ENCODE data around the gene RPTOR. TPM values are rescaled to one million over a fixed set of nuclear protein-coding genes. Genes with fewer than 3 reads are reported as not detected.

The RPTOR gene
- total RNA-seq, 4 donors from 2014 or later: 18.7 to 35.4 (median 21.0) TPM

DNA sequence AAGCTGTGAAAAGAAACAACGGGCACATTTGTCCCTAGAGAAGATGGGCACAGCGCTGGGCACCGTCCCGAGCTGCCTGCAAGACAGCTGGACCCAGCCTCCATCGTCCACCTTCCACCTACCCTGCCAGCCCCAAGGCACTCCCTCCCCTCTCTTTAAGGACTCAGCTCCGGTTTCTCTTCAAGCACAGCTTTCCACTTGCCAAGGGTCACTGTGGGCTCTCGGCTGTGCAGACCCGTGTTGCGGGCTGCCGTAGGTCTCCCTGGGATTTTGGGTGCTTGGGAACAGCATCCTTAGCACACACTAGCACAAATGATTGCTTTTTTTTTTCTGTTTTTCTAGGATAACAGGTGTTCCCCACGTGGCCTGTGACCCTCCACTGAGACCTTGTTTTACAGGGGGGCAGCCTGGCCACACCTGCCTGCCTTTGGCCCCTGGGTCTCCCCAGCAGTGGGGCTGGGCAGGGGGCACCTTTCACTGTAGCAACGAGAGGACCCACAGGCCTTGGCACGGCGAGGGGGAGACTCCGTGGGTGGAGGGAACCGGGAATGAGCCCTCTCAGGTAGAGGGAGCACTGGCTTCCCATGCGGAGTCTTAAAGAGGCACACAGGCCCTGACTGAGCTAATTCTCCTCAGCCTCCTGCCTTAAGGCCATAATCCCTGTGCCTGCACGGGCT is 448.4 kb downstream of the RPTOR start:
- TF ChIP-seq, protein P1, sequence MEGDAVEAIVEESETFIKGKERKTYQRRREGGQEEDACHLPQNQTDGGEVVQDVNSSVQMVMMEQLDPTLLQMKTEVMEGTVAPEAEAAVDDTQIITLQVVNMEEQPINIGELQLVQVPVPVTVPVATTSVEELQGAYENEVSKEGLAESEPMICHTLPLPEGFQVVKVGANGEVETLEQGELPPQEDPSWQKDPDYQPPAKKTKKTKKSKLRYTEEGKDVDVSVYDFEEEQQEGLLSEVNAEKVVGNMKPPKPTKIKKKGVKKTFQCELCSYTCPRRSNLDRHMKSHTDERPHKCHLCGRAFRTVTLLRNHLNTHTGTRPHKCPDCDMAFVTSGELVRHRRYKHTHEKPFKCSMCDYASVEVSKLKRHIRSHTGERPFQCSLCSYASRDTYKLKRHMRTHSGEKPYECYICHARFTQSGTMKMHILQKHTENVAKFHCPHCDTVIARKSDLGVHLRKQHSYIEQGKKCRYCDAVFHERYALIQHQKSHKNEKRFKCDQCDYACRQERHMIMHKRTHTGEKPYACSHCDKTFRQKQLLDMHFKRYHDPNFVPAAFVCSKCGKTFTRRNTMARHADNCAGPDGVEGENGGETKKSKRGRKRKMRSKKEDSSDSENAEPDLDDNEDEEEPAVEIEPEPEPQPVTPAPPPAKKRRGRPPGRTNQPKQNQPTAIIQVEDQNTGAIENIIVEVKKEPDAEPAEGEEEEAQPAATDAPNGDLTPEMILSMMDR (IDR thresholded peaks at IDR 0.05; ENCODE audit: low read depth): no peak

DNA sequence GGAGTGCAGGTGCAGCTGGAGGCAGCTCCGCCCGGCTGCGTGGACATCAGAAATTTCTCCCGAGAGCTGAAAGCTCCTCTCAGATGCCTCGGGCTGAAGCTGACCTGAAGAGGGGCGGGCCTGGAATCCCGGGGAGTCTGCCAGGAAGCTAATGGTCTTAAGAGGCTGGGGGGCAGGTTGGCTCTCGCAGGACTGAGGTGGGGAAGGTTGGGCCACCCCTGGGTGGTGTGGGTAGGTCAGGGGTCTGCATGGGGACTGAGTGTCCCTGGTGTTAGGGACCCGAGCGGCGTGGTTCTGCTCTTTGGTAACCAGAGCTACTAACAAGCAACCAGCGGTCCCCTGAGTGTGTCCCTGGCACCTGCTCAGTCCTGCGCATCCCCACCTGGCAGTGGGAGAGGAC is 450.5 kb downstream of the RPTOR start:
- TF ChIP-seq, protein P1 (IDR thresholded peaks at IDR 0.05; ENCODE audit: low read depth): no peak

DNA sequence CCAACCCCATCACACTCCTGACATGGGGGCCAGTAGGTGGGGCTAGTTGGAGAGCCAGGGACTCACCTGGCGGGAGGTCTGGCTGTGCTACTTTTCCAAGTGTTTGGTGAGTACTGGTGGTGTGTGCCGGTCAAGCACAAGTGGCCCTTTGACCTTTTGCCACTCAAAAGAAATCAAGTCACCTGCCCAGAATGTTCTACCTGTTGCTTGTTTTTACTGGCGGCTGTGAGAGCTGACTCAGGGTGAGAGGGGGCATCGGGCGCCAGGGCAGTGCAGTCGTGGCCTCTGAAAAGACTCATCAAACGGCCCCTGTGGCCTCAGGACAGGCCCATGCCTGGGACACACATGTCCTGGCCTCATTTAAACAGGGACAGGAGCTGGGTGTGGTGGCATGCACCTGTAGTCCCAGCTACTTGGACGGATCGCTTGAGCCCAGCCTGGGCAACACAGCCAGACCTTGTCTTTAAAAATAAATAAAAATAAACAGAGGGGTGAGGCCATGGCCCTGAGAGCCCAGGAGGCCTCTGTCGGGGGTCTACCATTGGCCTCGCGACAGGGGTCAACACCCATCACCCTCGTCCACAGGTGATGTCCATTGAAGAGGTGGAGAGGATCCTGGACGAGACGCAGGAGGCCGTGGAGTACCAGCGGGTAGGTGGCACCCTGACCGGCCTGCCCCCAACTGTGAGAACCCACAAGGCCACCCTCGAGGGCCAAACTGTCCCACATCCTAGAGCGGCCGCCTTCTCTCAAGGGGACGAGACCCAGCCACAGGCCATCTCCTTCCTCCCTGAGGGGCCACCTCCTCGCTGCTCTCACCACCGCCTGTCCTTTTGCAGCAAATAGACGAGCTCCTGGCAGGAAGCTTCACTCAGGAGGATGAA is 452.0 kb downstream of the RPTOR start:
- TF ChIP-seq, protein P1 (IDR thresholded peaks at IDR 0.05; ENCODE audit: low read depth): no peak

DNA sequence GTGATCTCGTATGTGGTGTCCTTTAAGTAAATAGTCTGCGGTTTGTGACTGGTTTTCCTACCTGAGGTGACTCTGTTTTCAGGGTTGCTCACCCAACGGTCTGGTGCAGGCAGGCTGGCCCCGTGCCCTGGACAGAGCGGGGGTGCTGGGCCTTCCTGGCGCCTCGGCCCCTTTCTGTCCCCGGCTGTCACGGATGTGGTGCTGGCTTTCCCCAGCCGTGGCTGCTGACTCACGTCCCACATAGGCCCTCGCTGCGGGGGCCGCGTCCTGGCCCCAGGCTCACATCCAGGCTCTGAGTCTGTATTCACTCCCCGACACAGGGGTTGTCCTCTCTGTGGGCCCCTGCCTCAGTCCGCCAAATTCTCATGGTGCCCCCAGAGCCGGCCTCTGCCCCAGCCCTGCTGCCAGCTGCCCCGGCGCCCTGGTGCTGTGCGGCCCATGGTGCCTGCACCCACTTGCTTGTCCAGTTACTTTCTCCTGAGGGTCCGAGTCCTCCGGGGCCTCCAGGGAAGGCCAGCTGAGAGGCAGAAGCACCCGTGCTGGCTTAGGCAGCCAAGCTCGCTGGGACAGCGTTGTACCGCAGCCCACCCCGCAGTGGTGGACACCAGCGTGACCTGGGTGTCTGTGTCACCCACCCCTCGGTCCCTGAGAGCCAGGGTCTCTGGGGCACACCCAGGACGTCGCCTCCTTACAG is 452.9 kb downstream of the RPTOR start:
- TF ChIP-seq, protein P1 (IDR thresholded peaks at IDR 0.05; ENCODE audit: low read depth): no peak

DNA sequence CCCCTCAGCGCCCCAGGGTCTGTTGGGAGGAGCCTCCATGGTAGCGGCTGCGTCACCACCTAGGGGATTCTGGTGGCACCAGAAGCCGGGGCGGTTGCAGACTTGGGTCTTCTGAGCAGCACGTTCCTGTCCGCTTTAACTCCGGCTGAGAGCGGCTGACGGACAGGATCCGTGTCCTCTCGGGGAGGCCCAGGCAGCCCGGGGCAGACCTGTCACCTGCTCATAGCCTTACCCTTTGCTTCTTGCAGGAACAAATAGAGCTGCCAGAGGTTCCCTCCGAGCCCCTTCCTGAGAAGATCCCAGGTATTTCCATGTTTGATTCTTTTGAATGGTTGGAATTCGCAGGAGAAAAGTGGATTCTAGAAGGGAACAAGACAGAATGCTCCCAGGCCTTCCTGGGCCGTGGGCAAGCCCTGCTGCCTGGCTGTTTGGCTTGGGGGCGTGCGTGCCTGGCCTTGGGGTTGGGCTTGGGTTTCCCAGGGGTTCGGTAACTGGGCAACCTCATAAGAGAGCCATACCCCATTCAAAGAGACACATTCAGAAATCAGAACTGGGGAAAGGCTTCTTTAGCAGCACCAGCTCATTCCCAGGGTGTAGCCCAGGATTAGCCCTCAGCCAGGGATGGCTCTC is 453.6 kb downstream of the RPTOR start:
- TF ChIP-seq, protein P1 (IDR thresholded peaks at IDR 0.05; ENCODE audit: low read depth): no peak

DNA sequence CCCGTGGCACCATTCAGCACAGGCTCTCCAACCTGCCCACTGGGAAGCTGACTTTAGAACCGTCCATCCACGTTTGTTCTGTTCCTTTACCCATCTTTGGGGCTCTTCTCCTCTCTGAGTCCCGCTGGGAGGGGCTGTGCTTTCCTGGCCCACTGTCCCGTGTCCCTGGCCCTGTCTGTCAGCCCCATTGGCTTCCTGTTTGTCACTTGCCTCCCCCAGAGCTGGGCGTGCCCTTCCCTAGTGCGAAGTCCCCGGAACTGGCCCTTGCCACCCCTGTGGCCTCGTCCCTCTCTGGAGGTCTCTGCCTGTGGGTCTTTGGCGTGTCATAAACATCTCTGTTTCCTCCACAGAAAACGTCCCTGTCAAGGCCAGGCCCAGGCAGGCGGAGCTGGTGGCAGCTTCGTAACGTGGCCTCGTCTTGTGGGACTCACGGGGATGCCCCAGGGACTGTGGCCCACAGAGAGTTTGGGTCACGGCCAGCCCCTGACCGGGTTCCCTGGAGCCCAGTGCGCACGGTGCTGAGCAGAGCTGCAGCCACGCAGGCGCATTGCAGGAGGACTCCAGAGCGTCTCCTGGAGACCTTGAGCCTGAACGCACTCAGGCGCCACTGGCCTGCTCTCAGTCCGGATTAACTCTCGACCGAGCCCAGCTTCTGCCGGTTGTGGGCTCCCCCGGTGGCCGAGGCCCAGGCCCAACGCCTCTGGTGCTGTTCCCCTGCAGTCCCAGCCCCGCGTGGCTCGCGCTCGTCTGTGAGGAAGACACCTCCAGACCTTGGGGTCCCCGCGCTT is 454.3 kb downstream of the RPTOR start:
- TF ChIP-seq, protein P1 (IDR thresholded peaks at IDR 0.05; ENCODE audit: low read depth): no peak
